ENCODE measurements around the gene C2orf66. TPM values are rescaled to one million over a fixed set of nuclear protein-coding genes. Genes with fewer than 3 reads are reported as not detected.

Gene C2orf66
- total RNA-seq, 1 donor from 2014 or later = 0.18 TPM

DNA sequence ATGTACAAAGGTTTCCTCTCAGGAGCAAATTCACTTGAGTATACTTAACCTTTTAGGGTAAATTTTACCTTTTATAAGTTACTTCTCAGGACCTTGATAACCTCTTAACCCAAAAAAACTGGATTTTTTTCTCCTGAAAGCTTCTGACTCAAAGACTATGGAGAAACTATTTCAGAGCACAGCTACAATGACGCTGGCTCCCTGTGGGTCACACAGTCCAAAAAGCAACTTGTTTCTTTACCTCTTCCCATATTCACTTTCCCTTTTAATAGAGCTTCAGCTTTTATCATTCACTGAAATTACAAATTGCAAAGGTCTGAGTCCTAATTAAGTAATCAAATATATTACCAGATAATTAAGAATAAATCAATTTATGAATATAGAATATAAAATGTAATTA, 42.1 kb downstream of the C2orf66 start:
- H3K27ac Mint-ChIP-seq = no peak overlapping the region
- DNase-seq (ENCODE audit: low spot score in 2 of 2, unreplicated experiment in 2 of 2) = no peak
- H3K4me1 Mint-ChIP-seq = no peaks in the 10 kb centered on the region
- no peak overlapping the region for H3K4me3 Mint-ChIP-seq
- no peaks in the 10 kb centered on the region for H3K27me3 Mint-ChIP-seq (ENCODE audit: low read depth)
- TF ChIP-seq, protein P1, sequence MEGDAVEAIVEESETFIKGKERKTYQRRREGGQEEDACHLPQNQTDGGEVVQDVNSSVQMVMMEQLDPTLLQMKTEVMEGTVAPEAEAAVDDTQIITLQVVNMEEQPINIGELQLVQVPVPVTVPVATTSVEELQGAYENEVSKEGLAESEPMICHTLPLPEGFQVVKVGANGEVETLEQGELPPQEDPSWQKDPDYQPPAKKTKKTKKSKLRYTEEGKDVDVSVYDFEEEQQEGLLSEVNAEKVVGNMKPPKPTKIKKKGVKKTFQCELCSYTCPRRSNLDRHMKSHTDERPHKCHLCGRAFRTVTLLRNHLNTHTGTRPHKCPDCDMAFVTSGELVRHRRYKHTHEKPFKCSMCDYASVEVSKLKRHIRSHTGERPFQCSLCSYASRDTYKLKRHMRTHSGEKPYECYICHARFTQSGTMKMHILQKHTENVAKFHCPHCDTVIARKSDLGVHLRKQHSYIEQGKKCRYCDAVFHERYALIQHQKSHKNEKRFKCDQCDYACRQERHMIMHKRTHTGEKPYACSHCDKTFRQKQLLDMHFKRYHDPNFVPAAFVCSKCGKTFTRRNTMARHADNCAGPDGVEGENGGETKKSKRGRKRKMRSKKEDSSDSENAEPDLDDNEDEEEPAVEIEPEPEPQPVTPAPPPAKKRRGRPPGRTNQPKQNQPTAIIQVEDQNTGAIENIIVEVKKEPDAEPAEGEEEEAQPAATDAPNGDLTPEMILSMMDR (IDR thresholded peaks at IDR 0.05; ENCODE audit: unreplicated experiment) = no peak
- no peaks in the 10 kb centered on the region for H3K9me3 Mint-ChIP-seq
- peaks cover 28% of the 10 kb centered on the region for H3K36me3 Mint-ChIP-seq

DNA sequence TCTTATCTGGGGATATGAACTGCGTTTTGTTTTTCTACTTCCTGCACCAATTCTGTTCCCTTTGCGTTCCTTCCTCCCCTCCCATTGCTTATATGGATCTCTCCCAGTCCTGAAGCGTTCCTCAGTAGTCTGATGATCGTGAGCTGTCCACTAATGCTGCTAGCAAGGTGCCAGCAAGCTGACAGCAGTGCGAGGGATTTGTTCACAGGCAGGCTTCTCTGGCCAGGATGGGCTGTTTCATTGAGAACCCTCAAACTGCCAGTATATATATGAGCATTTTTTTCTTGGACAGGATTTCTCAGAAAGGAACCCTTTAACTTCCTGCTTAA, 49.8 kb downstream of the C2orf66 start:
- Mint-ChIP-seq H3K4me3 (no peak overlapping the region), H3K36me3 (peaks cover 43% of the 10 kb centered on the region), H3K27ac (no peak overlapping the region), H3K9me3 (peaks cover 31% of the 10 kb centered on the region), H3K4me1 (peaks cover 8% of the 10 kb centered on the region), H3K27me3 (ENCODE audit: low read depth) (no peaks in the 10 kb centered on the region)
- TF ChIP-seq, protein P1 (IDR thresholded peaks at IDR 0.05; ENCODE audit: unreplicated experiment) = no peak
- DNase-seq (ENCODE audit: low spot score in 2 of 2, unreplicated experiment in 2 of 2) = no peak

DNA sequence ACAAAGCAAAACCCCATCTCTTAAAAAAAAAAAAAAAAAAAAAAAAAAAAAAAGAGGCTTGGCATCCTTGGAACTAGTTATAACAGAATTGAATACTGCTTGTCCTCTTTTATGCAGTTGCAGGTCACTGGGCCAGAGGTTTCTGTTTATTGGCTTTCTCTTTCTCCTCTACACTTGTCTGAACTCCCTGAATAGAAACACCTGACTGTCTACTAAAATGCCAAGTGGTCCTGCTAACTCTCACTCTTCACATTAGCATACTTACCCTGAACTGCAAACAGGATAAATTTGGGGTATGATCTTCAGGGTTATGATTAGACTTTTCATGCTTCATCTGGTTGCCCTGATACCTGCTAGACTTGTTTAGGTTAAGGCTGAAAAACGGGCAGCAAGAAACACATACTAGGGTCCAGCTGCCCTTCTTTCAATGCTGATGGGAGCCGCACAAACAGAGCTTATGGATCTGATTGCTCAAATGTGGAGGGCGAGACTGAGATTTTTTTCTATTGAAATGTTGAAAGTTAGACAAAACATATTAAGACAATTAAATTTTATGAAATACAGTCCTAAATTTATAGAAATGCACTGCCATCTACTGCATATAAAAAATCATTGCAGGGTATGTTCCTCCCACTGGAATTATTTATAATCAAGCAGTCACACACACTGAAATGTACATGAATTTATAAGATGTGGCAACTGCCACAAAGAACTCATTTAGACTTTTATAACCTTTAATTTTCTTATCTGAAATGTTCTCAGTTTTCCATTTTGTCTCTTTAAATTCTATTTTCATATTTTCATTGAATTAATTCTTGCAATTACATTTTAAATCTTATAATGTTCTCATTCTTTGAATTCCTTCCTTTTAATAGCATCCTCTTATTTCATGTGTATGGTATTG, 50.4 kb downstream of the C2orf66 start:
- Mint-ChIP-seq H3K4me1 (peaks cover 8% of the 10 kb centered on the region), H3K9me3 (peaks cover 37% of the 10 kb centered on the region), H3K27ac (no peak overlapping the region), H3K36me3 (peaks cover 46% of the 10 kb centered on the region), H3K27me3 (ENCODE audit: low read depth) (no peaks in the 10 kb centered on the region), H3K4me3 (no peak overlapping the region)
- TF ChIP-seq, protein P1 (IDR thresholded peaks at IDR 0.05; ENCODE audit: unreplicated experiment) = peak; percentile 48
- no peak for DNase-seq (ENCODE audit: low spot score in 2 of 2, unreplicated experiment in 2 of 2)

Other genes starting within 250 kb of the C2orf66 start
- 17.5 to 24.2 TPM (median 22.0 TPM) in 3 replicates for gene HECW2, start 215.8 kb downstream of the C2orf66 start, total RNA-seq
- gene CCDC150, start 169.6 kb downstream of the C2orf66 start, total RNA-seq = 16.6 to 18.0 TPM (median 16.8 TPM) in 3 replicates
- gene GTF3C3, start 9.7 kb downstream of the C2orf66 start, total RNA-seq = 52.6 to 56.7 TPM (median 54.4 TPM) in 3 replicates
- 55.0 to 56.9 TPM (median 55.6 TPM) in 3 replicates for gene PGAP1, start 117.4 kb upstream of the C2orf66 start, total RNA-seq

All from mesothelial cell of epicardium (in vitro differentiated cells).